Fibroblast of skin of left biceps (primary cell): Measurements from ENCODE around the gene ANO8.

Experiments used
- DNase-seq, 2 experiments: peaks; one replicate each; pipeline ENCODE4 v3.0.0-alpha.2; 2013; ENCODE audit warnings: low read depth in 2 of 2

The ANO8 gene

GRCh38 chr19:17347877-17348276 lies 13.2 kb upstream of the ANO8 start:
- no peak for DNase-seq

GRCh38 chr19:17347361-17347760 lies 12.7 kb upstream of the ANO8 start:
- DNase-seq: no peak

DNA sequence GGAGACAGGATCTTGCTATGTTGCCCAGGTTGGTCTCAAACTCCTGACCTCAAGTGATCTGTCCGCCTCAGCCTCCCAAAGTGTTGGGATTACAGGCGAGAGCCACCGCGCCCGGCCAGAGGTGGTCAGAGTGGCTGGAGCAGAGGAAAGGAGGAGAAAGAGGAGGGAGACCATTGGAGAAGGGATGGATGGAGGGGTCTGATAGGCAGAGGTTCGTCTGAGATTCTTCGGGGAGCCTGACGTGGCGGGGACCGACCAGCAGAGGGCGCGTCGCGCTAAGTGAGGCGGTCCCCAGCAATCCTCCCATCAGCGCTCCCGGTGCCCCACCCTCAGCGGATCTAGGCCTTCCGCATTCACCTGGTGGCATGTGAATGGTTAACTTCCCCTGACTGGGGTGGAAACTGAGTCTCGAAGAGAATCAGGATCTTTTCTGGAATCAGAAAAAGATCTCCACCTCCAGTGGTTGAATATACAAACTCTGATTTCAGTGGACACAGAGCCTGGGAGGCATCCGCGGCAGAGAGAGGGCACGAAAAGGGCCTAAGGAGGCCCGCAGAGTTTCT lies 11.5 kb upstream of the ANO8 start:
- DNase-seq: no peak

DNA sequence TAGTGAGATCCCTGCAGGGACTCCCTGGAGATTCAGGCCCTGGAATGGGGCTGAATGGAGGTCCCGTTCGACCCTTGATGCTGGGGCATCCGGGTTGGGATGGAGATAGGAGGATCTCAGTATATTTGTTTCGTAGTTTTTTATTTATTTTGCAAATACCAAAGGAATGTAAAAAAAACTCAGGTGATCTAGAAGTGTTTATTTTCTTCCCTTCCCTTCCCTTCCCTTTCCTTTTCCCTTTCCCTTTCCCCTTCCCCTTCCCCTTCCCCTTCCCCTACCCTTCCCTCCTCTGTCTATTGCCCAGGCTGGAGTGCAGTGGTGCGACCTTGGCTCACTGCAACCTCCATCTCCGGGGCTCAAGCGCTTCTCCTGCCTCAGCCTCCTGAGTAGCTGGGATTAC lies 7.2 kb upstream of the ANO8 start:
- DNase-seq: no peak

- no peak for DNase-seq
Observed at GRCh38 chr19:17341386-17341785, 6.7 kb upstream of the ANO8 start.

- DNase-seq: no peak
Observed at GRCh38 chr19:17340871-17341357, 6.3 kb upstream of the ANO8 start.

- DNase-seq: no peak
Observed at GRCh38 chr19:17340302-17340870, 5.7 kb upstream of the ANO8 start.

GRCh38 chr19:17339088-17339741 lies 4.6 kb upstream of the ANO8 start:
- DNase-seq: no peak

DNA sequence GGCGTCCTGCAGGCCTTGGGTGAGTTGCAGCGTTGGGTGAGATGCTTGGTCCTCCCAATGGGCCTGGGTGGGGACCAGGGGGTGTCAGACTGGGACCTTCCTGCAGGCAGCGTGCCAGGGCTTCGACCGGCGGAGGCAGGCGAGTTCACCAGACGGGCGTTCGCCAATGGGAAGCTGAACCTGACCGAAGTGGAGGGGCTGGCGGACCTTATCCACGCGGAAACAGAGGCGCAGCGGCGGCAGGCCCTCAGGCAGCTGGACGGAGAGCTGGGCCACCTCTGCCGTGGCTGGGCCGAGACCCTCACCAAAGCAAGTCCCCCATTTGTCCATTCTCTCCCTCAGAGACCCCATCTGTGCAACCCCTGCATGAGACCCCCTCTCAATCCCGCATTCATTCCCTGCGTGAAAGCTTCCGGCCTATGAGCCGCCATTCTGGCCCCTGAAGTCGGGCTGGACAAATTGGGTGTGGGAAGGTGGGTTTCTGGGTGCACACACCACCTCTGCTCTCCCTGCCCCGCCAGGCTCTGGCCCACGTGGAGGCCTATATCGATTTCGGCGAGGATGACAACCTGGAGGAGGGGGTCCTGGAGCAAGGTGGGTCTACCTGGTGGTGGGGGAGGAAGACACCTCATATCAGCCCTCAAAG lies 3.9 kb upstream of the ANO8 start:
- DNase-seq: no peak

DNA sequence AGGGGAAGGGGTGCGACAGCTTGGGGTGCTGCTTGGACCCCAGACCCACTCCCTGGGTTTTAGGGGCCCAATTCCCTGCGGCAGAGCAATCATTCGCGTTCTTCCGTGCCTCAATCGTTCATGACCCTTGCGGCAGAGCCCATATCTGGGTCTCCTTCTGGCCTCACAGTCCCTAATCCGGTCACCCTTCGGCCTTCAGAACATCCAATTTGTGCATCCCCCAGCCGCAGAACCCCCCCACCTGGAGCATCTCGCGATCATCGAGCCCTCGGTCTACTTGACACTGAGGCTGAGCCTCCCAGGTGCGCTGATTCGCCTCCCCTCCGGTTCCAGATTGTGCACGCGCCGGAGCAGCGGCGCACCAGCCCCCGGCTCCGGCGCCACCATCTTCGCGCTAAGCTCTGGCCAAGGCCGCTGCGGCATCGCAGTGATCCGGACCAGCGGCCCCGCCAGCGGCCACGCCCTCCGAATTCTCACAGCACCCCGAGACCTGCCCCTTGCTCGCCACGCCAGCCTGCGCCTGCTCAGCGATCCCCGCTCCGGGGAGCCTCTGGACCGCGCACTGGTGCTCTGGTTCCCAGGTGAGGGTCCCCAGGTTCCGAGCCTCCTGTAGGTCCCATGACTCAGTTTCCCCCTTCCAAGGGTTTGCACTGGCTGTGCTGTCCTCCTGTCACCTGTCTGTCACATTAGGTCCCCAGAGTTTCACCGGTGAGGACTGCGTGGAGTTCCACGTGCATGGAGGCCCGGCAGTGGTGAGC lies 3.2 kb upstream of the ANO8 start:
- DNase-seq: no peak

GRCh38 chr19:17336872-17337674 lies 2.4 kb upstream of the ANO8 start, which contains the start of gene GTPBP3:
Gene GTPBP3, plus strand, starts transcription at chr19:17337553. Its CDS starts 59 bp downstream, at chr19:17337612.
- DNase-seq: peak; percentile 94 to 95

DNA sequence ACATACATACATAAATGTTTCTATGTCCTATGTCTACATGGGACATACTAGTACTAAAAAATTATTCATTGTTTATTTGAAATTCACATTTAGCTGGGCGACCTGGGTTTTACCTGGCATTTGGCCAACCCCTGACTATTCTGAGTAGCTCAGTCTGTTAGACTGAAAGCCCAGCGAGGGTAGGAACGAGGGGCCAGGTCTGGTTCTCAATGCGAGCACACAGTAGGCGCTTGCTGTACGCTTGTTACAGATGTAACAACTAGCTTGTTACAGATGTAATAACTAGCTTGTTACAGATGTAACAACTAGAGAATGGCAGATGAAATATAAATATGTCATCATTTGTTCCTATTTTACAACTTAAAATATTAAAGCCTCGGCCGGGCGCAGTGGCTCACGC lies 920 bp upstream of the ANO8 start:
- DNase-seq: no peak

GRCh38 chr19:17333611-17334413 lies 843 bp downstream of the ANO8 start:
- DNase-seq: peak; percentile 51

DNA sequence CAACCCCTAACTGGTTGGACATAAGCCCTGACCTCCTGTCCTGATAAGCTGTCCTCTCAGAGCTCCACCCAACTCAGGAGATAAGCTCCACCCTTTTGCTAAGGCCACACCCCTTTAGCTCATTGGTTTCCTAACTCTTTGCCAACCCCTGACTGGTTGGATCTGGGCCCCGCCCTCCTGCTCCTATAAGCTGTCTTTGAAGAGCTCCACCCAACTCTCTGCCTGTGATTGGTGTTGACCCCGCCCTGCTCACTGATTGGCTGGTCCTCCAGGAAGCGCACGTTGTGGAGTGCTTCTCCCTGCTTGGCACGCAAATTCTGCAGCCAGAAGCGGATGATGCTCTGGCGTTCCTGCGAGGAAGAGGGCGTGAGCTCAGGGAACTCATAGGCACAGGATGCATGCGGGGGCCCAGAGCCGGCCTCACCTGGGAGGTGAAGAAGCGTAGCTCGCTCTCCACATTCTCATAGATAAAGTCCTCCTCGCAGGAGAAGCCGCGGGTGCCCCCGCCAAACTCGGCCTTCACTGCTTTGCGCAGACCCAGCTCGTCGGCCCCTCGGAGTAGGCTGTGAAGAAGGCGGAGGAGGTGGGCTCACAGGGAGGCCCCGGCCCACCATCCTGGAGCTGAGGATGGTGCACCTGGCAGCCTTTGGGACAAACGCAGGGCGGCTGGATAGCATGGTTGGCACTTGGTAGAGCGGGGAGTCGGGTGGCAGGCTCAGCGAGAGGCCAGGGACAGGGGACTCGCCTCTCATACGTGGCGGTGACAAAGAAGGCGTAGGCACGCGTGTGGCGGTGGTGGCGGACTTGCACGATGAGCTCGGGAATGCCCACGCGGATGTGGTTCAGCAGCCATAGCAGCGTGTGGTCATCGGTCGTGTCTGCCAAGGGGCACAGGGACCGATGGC lies 1.7 kb downstream of the ANO8 start:
- DNase-seq: no peak

DNA sequence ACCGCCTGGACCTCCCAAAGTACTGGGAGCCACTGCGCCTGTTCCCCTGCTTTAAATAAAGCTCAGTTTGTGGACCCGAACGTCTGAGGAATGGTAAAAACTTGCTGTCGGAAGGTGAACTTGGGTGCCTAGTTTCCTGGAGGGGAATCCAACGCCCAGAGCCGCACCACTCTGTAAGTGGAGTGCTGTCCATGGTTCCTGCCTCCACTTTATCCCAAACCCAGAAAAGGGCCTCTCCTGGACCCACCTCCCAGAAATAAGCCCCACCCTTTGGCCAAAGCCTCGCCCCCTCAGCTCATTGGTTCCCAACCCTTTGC lies 2.3 kb downstream of the ANO8 start:
- no peak for DNase-seq

GRCh38 chr19:17331045-17331558 lies 3.6 kb downstream of the ANO8 start:
- DNase-seq: no peak

- no peak for DNase-seq
Observed at GRCh38 chr19:17330262-17331044, 4.2 kb downstream of the ANO8 start.
